ENCODE results near the gene TNFRSF11A. TPM values are rescaled to one million over a fixed set of nuclear protein-coding genes. Genes with fewer than 3 reads are reported as not detected.
A peak's percentile ranks its signal among the peaks of the same experiment; 100 is the strongest.

Gene TNFRSF11A
- total RNA-seq, 1 donor from 2014 or later, result not detected

GRCh38 chr18:62407660-62408059 lies 82.5 kb downstream of the TNFRSF11A start:
- no peak for DNase-seq (ENCODE audit: low read depth)

GRCh38 chr18:62409821-62410220 lies 84.7 kb downstream of the TNFRSF11A start:
- no peak for DNase-seq (ENCODE audit: low read depth)

DNA sequence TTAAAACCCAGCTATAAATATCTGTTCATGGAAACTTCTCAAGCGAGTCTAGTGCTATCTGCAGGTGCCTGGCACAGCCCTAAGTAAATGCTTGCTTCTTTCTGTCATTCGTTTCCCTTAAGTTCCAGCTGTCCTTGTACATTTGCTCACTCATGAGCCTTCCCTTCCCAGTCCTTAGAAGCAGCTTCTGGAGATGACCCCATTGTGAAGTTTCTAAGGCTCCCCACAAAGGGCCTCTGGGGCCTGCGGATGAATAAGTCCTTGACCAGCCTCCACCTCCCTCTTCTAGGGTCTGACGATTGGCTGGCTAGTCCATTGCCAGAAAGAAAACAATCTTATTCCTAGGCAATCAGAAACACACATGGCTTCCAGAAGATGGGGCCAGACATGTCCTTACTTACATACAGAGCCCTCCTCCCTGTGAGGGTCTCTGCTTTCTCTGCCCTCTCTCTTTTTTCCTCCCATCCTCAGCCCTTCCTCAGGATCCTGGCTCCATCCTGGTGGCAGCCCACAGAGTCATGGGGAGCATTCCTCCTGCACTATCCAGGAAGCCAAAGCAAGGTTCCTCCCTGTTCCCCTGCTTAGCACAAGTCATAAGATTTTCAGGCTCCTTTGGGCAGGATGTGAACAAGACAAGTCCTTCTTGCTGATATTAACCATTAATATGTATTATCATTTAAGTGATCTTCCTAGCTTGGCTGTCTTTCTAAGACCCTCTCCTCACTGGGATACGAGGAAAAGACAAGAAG lies 87.3 kb downstream of the TNFRSF11A start:
- DNase-seq (ENCODE audit: low read depth), result no peak

- DNase-seq (ENCODE audit: low read depth), result no peak
These were observed 88.1 kb downstream of the TNFRSF11A start for GRCh38 chr18:62413206-62413605.

DNA sequence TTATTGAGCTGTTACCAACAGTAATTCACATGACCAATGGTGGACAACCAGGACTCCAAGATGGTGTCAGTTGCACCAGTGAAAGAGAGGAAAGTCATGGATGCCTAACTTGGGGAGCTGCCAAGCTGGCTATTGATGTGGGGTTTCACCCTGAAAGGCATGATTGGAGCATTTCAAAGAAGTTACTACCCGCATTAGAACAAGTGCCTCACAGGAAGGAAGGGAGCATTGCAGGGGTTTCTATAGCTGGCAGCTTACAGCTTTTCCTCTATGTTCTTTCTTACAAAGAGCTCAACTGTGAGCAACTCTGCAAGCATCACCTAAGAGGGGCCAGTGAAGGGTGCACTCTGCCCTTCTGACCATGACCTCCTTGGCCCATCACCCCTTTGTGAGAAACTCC lies 93.1 kb downstream of the TNFRSF11A start:
- DNase-seq (ENCODE audit: low read depth), result no peak

DNA sequence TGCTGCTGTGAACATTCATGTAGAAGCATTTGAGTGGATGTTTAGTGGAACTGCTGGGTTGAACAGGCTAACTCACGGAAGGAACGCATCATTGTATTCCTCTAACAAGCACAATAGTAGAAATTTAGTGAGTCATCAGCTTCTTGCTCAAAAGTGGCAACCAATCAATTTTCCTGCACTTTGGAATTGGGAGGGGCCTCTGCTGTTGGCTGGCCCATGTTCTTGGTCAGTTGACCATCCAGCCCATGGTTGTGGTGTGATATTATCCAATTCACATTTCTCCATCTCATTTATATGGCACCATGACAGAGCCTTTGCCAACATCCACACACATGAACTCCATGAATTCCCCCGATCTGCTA lies 95.0 kb downstream of the TNFRSF11A start:
- DNase-seq (ENCODE audit: low read depth), result no peak

DNA sequence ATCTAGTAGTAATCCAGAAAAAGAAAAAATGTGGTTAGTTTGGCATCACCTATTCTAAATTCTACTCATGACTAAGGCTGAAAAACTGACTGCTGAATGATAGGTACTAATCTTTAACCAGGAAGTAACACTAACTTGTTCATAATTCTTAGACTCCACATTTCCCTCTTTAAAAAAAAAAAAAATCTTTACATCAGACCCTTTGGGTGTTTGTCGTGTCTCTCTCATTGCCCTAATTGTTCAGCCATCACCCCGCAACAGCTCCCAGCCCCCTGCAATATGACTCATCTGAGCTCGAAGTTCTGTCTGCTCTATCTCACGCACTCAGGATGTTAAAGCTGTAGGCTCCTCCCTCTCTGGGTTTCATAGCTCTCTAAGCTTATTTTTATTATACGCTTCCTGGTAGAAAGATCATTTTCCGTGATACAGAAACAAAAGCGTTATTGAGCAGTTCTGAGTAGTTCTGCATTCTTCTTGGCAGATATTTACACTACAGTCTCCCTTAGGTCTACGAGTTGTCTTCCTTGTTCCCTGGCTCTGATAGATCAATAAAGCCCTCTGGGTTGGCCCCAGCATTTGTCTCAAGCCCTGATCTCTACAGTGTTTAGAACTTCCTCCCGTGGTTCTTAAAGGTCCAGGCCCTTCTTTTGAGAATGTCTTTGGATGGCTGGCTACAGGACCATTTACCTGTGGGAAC lies 95.6 kb downstream of the TNFRSF11A start:
- no peak for DNase-seq (ENCODE audit: low read depth)

GRCh38 chr18:62425465-62426190 lies 100.5 kb downstream of the TNFRSF11A start:
- DNase-seq (ENCODE audit: low read depth), result peak; percentile 97

DNA sequence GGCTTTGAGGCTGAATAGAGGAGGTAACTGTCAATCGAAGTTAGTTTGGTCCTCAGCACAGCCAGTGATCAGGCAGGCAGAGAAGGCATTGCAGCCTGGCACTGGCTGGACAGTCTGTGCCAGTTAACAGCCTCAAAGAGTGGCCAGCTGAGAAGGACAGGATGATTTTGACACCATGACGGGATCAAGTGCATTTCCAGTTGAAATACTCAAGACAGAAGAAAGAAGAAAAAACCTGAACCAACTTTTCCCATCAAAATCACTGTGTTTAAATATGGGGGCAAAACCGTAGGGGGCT lies 101.0 kb downstream of the TNFRSF11A start:
- no peak for DNase-seq (ENCODE audit: low read depth)

- DNase-seq (ENCODE audit: low read depth), result no peak
These were observed 107.1 kb downstream of the TNFRSF11A start for GRCh38 chr18:62432176-62432575.

DNA sequence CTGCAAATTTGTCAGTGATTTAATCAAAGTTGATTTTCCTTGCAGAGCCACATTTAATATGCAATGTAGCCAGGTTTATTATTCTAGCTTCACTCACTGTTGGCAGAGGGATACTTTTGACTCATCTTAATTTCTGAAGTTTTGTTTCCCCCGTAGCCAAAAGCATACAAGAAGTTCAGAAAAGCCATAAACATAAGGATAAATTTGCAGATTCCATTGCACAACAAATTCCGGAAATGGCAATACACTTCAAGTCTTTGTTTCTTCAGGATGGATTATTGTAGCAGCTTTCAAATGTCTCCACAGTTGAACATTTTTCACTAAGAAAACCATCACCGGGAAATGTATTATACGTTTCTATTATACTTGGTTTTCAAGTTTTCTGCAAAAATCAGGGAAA lies 109.7 kb downstream of the TNFRSF11A start:
- no peak for DNase-seq (ENCODE audit: low read depth)

DNA sequence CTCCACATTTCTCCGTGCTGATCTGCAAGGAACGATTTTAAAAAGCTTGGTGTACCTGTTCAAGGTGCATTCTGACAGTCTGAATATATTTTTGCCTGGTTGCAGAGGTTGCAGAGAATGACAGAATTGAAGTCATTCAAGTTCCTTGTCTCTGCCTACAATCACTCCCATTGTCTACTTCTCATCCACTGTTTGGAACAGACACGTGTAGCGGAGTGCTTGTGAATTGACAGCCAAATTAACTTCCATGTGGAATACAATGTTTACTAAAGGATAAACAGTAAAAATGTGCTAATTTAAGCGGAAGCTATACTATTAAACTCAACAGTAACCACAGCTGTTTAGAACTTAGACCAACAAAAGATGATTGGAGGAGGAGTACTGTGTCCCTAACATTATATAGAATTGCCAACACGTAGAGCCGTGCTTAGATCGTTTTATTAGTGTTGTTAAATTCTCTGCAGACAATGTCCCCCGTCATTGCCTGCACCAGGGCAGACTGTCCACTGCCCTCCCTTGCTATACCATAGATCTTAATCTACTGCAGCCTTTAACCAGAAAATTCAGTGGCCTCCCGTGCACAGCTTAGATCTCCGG lies 110.4 kb downstream of the TNFRSF11A start:
- no peak for DNase-seq (ENCODE audit: low read depth)

- no peak for DNase-seq (ENCODE audit: low read depth)
These were observed 111.6 kb downstream of the TNFRSF11A start for GRCh38 chr18:62436636-62437234.

DNA sequence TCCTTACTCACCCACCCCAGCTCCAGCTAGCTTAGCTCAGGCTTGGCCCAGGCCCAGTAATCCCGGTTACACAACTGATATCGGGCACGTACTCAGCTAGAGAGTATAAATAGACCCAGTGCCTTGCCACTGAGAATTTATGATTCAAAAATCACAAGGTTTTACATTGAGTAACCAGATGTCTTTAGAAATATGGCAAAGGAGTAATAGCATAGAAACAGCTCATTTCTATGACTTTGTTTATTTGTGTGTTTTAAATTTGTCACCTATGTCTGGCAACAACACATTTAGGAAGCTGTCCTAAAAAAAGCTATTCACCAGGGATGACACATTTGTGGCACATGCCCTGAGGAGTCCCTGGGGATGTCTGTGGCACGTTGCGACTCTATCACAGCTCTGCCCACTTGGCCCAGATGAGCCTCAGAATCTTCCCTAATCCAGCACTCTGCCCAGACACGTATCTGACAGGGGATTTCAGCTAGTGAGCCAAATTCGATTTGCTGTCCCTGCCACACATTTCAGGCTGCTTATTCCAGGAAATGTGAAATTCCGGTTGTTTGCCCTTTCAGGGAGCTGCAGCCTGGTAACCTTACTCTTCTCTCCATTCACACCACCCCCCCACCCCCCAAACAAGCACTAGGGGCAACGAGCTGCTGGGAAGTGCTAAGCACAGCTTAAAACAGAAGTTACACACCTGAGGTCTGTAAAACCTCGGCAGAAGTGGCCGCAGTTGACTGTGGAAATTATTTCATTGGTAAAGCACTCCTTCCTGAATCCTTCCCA lies 112.3 kb downstream of the TNFRSF11A start:
- peak; percentile 78 for DNase-seq (ENCODE audit: low read depth)

DNA sequence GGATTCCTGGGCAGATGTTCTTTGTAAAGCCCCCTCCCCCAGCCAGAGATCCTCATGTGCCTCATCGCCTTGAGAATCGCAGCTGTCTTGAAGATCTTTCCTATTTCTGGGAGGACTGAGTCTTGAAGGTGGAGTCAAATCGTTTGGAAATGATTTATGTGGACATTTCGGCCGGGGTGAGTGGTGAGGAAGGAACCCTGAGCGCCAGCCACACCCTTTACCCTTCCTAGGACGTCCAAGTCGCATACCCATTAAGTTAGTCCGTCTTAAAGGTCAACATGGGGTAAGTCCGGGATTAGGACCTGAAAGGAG lies 112.9 kb downstream of the TNFRSF11A start:
- DNase-seq (ENCODE audit: low read depth), result peak; percentile 50

- DNase-seq (ENCODE audit: low read depth), result no peak
These were observed 113.3 kb downstream of the TNFRSF11A start for GRCh38 chr18:62438402-62438801.

GRCh38 chr18:62438866-62439265 lies 113.8 kb downstream of the TNFRSF11A start:
- no peak for DNase-seq (ENCODE audit: low read depth)

Measured in myocyte (in vitro differentiated cells).